Amygdala (tissue), 56 donors: ENCODE results near the gene COX4I2.
"Not testable (repeated sequence)": the region's sequence is repeated elsewhere in the genome, so short reads cannot be mapped to it uniquely, and the experiment has no call there.

ENCODE experiments used
- DNase-seq, 56 donors: peaks; one replicate each; lab custom pipeline; 2025; lab: John Stamatoyannopoulos, UW

Gene COX4I2

GRCh38 chr20:31606804-31607639, 30.7 kb upstream of the COX4I2 start:
- peak in 8 of 56 donors; percentile 2 to 55 (median 11) for DNase-seq

- no peak for DNase-seq
Measured at GRCh38 chr20:31607640-31608250, 30.0 kb upstream of the COX4I2 start.

- peak in 21 of 56 donors; percentile 7 to 70 (median 35) for DNase-seq
Measured at GRCh38 chr20:31608251-31608945, 29.3 kb upstream of the COX4I2 start.

- DNase-seq, result not testable (repeated sequence)
Measured at GRCh38 chr20:31612271-31612640, 25.5 kb upstream of the COX4I2 start.

- no peak for DNase-seq
Measured at GRCh38 chr20:31615416-31615815, 22.3 kb upstream of the COX4I2 start.

- DNase-seq, result no peak
Measured at GRCh38 chr20:31617432-31618104, 20.1 kb upstream of the COX4I2 start.

- DNase-seq, result no peak
Measured at GRCh38 chr20:31620246-31620645, 17.5 kb upstream of the COX4I2 start.

GRCh38 chr20:31623123-31623505, 14.6 kb upstream of the COX4I2 start:
- DNase-seq, result not testable (repeated sequence)

GRCh38 chr20:31626534-31626933, 11.2 kb upstream of the COX4I2 start:
- not testable (repeated sequence) for DNase-seq

GRCh38 chr20:31628057-31628456, 9.7 kb upstream of the COX4I2 start:
- DNase-seq, result not testable (repeated sequence)

- no peak for DNase-seq
Measured at GRCh38 chr20:31630187-31630790, 7.4 kb upstream of the COX4I2 start.

- no peak for DNase-seq
Measured at GRCh38 chr20:31632548-31633338, 5.0 kb upstream of the COX4I2 start.

GRCh38 chr20:31633339-31633914, 4.3 kb upstream of the COX4I2 start:
- DNase-seq, result no peak

- no peak for DNase-seq
Measured at GRCh38 chr20:31638317-31638716, 605 bp downstream of the COX4I2 start.

- no peak for DNase-seq
Measured at GRCh38 chr20:31638816-31639215, 1.1 kb downstream of the COX4I2 start.

GRCh38 chr20:31640259-31640658, 2.5 kb downstream of the COX4I2 start:
- no peak for DNase-seq

GRCh38 chr20:31641391-31641790, 3.7 kb downstream of the COX4I2 start:
- DNase-seq, result no peak

GRCh38 chr20:31642837-31643236, 5.1 kb downstream of the COX4I2 start:
- DNase-seq, result no peak

GRCh38 chr20:31643522-31643921, 5.8 kb downstream of the COX4I2 start:
- no peak for DNase-seq
